GM19043 (cell line): ENCODE results near the gene SPSB3.
A peak's percentile ranks its signal among the peaks of the same experiment; 100 is the strongest.

ENCODE experiments used
- ATAC-seq: cut with Tn5 transposase; IDR thresholded peaks from one replicate; pipeline ENCODE4 v1.9.1; 2021; ENCODE audit warnings: low read depth; ENCODE audit not compliant: unreplicated experiment

Gene SPSB3

DNA sequence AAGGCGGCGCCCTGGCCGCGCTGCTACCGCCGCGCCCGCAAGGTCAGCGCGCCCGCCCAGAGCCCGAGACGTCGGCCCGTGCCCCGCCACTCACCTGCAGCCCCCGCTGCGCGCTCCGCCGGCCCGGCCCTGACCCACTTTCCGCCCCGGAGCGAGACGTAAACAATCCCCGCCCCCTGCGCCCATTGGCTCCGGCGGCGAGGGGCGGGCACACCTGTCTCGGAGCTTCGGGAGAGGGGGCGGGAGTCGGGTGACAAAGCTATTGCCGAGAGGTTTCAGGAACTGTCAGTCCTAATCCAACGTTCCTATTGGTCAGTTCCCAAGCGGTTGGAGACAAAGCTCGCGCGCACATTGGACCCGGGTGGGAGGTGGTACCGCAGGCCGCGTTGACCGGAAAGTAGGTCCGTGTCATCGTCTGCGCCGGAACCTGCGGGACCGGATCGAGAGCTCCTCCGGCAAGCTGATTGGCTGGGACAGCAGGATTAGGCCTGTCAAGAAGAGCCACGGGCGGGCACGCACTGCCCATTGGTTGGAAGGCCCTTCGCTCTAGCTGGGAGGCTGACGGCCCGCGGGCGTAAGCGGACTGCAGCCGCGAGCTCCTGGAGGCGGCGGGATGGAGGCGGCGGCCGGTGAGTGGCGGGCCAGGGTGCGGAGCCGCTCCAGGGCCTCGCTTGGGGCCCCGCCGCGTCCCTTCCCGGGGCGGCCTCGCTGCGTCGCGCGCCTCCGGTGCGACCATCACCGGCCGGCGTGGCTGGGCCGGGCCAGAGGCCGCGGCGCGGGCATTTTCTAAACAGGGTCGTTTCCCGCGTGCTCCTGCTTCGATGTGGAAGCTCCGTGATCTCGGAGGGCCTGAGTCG is at the start of gene SPSB3, which contains the start of gene NUBP2:
TSS of gene SPSB3 (minus strand) at position 164 of the 857 bp plus-strand sequence. CDS start 1,088 bp downstream, outside the sequence.
TSS of gene NUBP2 (plus strand) at position 553 of the 857 bp plus-strand sequence. CDS start at position 614, 61 bp downstream.
- peak; percentile 87 for ATAC-seq

DNA sequence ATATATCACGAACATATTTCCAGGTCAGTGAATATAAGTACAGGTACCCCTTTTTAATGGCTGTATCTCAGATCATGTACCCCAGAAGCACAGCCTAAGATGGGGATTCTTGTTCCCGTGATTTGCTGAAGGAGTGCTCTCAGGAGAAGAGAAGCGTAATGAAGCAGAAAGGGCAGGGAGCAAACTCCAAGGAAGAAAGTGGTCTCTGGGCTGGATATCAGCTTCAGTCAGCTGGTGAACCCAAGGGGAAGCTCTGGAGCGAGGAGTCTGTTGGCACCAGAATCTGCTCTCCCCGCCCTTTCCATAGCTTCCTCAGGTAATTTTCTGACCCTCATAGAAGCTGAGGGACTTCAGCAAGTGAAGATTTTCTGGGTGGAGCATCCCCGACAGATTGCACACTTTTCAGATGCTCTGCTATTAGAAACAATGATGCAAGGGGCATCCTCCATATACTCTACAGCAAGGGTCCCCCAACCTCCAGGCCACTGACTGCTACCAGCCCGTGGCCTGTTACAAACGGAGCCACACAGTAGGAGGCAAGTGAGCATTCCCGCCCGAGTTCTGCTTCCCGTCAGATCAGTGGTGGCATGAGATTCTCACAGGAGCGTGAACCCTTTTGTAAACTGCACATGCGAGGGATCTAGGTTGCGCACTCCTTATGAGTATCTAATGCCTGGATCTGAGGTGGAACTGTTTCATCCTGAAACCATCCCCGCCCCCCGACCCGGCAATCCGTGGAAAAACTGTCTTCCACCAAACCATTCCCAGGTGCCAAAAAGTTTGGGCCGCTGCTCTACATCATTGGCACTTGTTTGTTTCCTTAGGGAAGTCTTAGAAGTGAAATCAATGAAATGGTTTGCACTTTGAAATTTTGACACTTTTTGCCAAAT is 49.1 kb upstream of the SPSB3 start:
- no peak for ATAC-seq

DNA sequence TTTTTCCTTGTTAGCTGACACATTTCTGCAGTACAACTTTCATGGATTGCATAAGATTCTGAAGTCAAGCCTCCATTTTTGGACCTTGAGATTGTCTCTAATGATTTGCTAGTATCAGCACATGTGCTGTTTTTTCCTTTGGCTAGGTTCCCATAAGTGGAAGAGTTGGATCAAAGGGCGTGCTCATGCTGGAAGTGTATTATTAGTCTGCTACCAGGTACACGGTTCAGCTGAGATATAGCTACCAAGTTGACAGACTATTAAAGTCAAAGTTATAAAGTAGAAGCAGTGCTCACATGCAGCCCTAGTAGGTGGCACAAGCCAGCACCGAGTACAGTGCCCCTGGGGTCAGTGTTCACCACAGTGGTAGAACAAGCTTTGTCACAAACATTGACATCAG is 47.8 kb upstream of the SPSB3 start:
- ATAC-seq, result no peak

DNA sequence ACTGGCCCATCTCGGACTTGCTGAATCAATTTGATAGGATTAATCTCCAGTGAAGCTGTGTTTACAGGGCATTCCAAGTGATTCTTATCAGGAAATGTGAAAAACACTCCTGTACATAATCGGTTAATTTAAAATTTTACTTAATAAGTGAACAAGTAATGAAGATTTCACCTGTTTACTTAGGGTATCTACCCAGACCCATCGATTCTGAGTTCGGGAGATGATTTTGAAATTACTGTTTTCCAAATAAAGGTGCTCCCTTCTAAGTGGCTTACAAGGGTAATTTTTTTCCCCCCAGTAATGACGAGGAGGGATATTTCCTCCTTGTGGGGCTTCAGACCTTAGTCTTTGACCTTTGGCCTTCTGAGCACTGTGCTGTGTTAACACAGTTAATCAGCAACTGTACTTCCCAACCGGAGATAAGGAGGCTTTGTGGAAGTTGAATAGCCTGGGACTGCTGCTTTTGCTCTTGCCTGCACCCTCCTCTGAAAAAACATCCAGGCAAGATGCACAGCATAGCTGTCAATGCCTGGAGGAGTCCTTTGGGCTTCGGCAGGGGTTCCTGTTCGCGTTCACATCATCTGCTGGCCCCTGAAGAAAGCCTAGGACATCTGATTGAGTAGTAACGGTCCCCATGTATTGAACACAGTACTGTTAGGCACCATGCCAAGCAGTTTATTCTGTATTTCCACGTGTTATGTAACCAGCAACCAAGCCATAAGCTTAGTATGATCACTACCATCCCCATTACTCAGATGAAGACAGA is 46.5 kb upstream of the SPSB3 start:
- no peak for ATAC-seq

DNA sequence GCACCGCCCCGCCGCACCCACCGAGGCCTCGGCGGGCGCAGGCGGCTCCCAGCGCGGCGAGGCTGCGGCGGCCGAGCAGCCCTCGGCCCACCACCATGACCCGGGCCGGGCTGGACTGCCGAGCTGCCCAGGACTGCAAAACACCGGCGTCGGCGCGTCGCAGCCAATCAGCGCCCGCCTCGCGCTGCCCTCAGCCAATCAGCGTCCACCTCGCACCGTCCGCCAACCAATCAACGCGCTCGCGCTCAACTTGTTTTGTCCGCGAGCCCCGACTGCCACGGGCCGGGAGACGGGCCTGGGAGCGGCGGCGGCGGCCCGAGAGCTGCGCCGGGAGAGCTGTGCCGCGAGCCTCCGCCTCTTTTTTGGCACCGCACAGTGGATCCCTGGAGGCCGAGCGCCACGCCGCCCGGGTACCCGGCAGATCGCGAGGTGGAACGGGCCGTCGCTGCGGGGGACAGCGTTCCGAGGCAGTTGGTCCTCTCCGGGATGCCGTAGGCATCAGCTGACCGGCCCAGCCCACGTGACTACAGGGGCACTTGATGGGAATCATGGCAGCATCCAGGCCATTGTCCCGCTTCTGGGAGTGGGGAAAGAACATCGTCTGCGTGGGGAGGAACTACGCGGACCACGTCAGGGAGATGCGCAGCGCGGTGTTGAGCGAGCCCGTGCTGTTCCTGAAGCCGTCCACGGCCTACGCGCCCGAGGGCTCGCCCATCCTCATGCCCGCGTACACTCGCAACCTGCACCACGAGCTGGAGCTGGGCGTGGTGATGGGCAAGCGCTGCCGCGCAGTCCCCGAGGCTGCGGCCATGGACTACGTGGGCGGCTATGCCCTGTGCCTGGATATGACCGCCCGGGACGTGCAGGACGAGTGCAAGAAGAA is 44.6 kb upstream of the SPSB3 start, which contains the start of the genes FAHD1 and HAGH:
TSS of gene FAHD1 (plus strand) at position 516 of the 883 bp plus-strand sequence. CDS start at position 549, 33 bp downstream.
TSS of gene HAGH (minus strand) at position 135 of the 883 bp plus-strand sequence. CDS start at position 97, 38 bp downstream.
- ATAC-seq, result peak; percentile 88

DNA sequence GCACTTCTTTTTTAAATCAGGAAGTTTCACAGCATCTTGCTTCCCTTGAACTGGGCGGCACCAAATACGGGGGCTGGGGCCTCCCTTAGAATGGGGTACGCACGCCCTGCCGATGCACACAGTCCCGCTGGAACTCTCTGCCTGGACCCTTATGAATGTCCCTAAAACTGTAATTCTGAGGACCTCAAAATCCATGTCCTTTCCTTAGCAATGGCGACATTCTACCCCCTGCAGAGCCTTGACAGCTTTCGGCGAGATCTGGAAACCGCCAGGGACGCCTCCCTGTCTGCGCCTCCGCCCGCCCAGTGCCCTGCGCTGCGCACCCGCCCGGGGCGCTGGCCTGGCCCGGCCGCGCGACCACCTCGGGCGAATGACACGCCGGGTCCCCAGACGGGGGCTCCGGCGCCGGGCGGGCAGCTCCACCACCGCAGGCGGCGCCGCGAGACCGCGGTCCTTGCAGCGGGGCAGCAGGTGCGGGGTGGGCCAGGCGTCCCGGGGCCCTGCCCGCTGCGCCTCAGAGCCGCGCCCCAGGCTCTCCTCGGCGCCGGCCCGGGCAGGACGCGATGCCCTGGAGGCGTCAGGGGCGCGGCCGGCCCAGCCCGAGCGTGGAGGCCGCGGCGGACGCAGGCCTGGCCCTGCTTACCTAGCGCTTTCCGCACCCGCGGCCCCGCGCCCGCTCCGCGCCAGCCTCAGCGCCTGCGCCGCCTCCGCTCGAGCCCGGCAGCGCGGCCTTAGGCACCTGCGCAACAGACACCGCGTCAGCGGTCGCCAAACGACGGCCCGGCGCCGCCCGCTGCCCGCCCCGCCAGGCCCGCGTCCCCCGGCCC is 43.7 kb upstream of the SPSB3 start:
- ATAC-seq, result peak; percentile 32

DNA sequence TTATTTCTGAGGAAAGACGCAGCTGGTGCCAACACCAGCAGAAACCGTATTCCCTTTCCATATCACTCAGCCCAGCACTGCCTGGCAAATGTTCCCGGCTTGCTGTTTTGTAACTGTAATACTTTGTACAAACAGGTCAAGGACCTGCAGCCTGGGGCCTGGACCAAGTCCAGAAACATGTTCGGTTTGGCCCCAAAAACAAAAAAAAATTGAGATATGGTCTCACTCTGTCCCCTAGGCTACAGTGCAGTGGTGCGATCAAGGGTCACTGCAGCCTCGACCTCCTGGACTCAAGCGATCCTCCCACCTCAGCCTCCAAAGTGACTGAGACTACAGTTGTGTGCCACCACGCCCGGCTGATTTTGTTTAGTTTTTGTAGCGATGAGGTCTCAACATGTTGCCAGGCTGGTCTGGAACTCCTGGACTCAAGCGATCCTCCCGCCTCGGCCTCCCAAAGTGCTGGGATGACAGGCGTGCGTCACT is 43.1 kb upstream of the SPSB3 start:
- ATAC-seq, result no peak

DNA sequence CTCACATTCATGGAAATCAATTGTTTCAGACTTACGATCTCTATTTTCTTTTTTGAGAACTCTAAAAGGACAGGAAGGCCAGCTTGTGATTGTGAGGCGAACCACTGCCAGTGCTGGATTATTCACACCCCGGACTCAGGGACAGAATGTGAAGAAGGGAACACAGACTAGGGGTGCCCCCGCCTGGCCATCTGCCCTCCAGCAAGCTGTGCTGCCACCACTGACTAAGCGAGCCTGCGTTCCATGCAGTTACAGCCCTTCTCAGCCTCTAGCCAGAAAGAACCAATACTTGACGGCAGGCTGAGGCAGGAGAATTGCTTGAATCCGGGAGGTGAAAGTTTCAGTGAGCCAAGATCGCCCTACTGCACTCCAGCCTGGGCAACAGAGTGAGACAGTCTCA is 41.5 kb upstream of the SPSB3 start:
- ATAC-seq, result no peak

DNA sequence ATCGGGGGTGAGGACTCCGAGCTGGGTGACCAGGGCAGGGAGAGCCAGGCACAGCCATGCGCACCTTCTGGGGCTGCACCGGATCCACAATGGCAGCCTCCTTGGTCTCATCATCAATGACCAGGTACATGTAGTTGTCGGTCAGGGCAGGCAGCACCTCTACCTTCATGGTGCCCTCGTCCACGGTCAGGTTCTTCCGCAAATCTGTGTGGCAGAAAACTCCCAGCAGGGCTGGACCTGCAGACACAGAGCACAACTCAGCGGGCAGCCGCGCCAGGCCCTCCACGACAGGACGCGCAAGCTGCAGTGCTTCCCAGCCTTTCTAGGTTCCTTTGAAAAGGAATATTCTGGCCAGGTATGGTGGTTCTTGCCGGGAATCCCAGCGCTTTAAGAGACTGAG is 40.4 kb upstream of the SPSB3 start:
- no peak for ATAC-seq

DNA sequence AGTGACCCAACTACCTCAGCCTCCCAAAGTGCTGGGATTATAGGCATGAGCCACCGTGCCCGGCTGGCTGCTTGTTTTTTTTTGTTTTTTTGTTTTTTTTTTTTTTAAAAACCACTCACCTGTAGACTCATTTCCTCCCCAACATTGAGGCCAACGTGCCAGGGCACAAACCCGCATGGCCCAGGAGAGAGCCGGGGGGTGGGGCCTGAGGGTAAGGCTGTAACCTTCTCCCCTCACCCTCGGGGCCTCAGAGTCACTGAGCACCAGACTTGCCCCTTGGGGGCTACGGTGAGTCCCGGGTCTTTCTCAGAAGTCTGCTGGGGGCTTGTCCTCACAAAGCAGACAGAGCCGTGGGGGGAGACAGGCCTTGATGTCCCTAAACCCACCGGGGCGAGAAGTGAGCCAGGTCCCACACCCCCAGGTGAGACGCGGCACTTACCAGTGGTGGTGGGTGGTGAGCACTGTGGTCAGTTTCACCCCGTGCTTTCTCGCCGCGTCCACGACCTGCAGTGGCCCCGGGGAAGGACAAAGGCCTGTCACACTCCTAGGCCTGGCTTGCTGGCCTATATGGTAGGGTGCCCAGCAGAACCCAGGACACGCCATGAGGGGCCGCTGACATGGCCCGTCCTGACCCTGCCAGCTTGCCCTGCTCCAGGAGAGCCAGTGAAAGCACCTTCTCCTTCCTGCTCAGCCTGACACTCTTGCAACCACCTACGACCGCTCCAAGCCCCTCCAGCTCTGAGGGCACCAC is 39.7 kb upstream of the SPSB3 start:
- ATAC-seq, result no peak

DNA sequence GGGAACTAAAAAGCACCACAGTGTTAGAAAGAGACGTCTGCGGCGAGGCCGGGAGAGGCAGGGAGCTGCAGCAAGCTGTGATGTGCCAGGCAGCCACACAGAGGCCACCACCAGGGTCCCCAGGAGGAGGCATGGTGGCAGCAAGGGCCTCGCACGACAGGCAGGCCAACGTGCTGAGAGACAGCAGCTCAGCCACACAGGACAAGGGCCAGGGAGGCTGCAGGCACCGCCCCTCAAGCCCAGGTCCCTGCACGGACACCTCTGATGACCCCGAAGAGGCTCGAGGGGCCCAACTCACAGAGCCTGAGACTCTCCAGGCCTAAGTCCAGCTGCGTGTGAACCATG is 38.5 kb upstream of the SPSB3 start:
- no peak for ATAC-seq

DNA sequence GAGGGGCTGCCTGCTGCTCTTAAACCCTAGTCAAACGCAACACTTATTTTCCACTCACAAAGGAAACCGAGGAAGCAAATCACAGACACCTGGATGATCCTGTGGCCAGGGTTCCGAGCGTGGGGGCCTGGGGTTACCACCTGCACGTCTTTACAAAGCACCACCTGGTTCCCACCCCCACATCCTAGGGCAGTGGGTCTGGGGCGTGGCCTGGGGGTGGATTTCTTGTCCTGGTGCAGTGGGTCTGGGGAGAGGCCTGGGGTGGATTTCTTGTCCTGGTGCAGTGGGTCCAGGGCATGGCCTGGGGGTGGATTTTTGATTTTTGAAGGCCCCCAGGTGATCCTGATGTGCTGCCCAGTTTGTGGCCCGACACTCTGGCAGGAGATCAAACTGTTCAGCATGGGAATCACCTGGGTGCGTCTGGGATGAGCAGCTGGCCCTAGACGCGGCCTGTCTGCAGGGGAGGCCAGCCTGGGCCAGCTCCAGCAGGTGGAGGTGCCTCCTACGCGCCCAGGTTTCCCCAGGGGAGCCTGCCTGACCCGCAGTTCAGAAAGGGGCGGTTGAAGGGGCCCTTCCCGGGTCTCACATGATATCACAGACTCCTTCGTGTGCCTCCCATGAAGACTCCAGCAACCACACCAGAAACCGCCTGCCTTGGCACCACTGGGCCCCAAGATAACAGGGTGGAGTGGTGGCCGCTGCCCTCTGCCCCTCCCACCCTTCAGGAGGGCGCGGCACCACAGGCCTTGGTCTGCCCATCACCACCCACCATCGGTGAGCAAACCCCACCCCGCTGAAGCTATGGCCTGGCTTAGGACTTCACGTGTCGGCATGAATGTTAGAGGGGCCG is 38.0 kb upstream of the SPSB3 start:
- no peak for ATAC-seq

DNA sequence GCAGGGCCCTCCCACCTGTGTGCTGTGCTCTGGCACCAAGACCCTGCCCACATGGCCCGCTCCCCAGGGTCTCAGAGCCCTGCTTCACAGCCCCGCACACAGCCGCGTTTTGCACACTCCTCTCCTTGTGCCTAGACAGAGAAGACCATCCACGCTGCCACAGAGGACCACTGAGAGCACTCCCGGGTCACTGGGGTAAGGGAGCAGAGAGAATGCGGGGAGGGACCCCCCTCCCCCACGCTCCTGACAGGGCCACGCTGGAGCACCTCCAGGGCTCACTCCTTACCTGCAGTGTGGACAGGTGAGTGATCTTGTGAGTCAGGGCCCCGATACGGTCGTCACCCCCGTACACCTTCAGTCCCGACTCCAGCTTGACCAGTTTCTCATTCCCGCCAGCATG is 37.2 kb upstream of the SPSB3 start:
- no peak for ATAC-seq

DNA sequence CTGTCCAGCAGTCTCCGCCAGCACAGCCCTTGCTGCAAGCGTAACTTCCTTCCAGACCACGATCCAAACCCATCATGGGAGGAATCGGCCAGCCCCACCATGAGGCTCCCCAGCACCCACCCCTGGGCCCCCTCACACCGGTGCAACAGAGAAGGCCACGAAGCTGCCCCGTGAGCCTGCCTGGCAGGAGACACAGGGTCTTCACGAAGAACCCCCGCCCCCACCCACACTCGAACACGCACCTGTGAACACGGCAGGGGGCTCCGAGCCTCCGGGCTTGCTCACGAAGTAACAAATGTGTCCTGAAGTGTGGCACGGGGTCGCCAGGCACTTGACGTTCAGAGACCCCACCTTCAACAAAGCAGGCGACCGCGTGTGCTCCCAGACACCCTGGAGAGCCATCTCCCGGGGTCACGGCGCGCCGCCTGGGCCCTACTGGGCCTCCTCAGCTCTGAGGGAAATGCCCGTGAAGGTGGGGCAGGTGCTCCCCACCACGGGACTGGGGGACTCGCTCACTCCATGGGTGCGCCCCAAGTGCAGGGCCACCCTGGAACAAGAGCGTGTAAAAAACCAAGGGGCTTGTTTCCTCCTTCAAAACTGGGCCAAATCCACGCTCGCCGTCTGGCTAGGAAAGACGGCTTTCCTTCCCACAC is 36.6 kb upstream of the SPSB3 start:
- no peak for ATAC-seq

DNA sequence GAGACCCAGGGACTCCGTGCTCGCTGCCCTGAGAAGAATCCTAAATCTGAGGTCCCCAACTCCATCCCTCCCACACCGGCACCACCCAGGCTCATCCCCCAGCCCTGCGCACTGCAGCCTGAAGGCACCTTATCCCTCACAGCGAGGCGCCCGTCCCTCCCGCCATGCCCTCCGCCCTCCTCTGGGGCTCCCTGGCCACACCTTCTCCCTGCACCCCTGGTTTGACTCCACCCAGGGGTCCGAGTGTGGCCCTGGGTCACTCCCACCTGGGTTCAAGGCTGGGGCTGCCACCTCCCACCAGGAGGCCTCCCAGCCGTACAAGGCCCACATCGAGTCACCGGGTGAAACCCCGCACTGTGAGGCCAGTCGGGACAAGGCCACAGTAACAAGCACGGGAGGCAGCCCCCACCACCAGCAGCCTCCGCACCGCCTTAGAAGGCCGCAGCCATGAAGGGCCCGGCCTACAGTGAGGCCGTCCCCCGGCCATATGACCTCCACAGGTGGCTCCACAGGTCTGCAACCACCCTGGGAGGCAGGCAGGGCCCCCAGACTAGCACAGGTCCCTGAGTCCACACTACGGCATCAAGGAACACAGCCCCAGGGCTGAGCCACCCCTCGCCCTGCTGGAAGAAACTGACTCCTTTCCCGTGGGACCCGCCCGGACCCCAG is 36.0 kb upstream of the SPSB3 start:
- no peak for ATAC-seq

DNA sequence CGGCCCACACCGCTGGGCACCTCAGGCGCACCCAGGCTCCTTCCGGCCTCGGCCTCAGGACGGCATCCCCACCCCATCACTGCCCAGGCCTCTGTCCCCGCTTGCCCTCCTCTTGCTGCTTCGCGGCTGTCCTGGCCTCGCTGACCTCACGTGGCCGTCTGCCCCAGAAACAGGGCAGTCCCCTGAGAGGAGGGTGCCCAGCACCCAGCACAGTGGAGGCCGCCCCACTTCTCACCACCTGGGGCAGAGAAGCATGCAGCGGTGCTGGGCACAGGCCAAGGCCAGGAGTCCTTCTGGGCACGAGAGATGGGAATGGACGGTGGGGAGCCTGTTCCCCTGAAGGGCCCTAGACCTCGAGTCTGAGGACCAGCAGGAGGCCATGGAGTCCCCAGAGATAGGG is 35.3 kb upstream of the SPSB3 start:
- ATAC-seq, result no peak
